H9 (cell line): Measurements from ENCODE around the gene KAZN. TPM values are rescaled to one million over a fixed set of nuclear protein-coding genes. Genes with fewer than 3 reads are reported as not detected.

Source experiments
- DNase-seq: peaks from one replicate; pipeline ENCODE4 v3.0.0-alpha.2; 2017
- H2AFZ ChIP-seq: one replicate; pipeline ENCODE4 v1.6.1; 2013; ENCODE audit warnings: mild to moderate bottlenecking, low read length, control low read depth, moderate library complexity
- H2AK5ac ChIP-seq: 2 replicates; pipeline ENCODE4 v1.6.1; 2013; ENCODE audit warnings: low read length, control low read depth, mixed read lengths; ENCODE audit not compliant: insufficient read length
- H2BK120ac ChIP-seq: one replicate; pipeline ENCODE4 v1.6.1; 2013; ENCODE audit warnings: low read depth, mild to moderate bottlenecking, low read length, control low read depth, inconsistent platforms; ENCODE audit not compliant: poor library complexity, severe bottlenecking
- H2BK12ac ChIP-seq: 2 replicates; pipeline ENCODE4 v1.6.1; 2013; ENCODE audit warnings: low read length, control low read depth, mixed read lengths, low read depth; ENCODE audit not compliant: insufficient read length
- H2BK15ac ChIP-seq: 2 replicates; pipeline ENCODE4 v1.6.1; 2013; ENCODE audit warnings: low read depth, low read length, control low read depth
- H2BK20ac ChIP-seq: one replicate; pipeline ENCODE4 v1.6.1; 2013; ENCODE audit warnings: low read depth, mild to moderate bottlenecking, low read length, control low read depth, inconsistent platforms; ENCODE audit not compliant: poor library complexity, severe bottlenecking
- H2BK5ac ChIP-seq: 2 replicates; pipeline ENCODE4 v1.6.1; 2013; ENCODE audit warnings: low read length, control low read depth, mixed read lengths; ENCODE audit not compliant: insufficient read length
- H3K14ac ChIP-seq: 2 replicates; pipeline ENCODE4 v1.6.1; 2013; ENCODE audit warnings: low read length, control low read depth; ENCODE audit not compliant: insufficient read depth
- H3K18ac ChIP-seq: 2 replicates; pipeline ENCODE4 v1.6.1; 2013; ENCODE audit warnings: low read depth, mild to moderate bottlenecking, mixed read lengths, low read length, control low read depth; ENCODE audit not compliant: insufficient read length
- H3K23ac ChIP-seq: 2 replicates; pipeline ENCODE4 v1.6.1; 2013; ENCODE audit warnings: low read length, control low read depth, mixed read lengths, low read depth; ENCODE audit not compliant: insufficient read length
- H3K23me2 ChIP-seq: 2 replicates; pipeline ENCODE4 v1.6.1; 2013; ENCODE audit warnings: low read depth, mild to moderate bottlenecking, mixed read lengths, low read length, control low read depth; ENCODE audit not compliant: insufficient read length, poor library complexity, severe bottlenecking
- H3K27ac ChIP-seq: 2 replicates; pipeline ENCODE4 v1.5.1; 2013; ENCODE audit warnings: low read length, control low read depth, mixed read lengths, low read depth; ENCODE audit not compliant: insufficient read length
- H3K27me3 ChIP-seq: 2 replicates; pipeline ENCODE4 v1.6.1; 2013; ENCODE audit warnings: low read length, control low read depth, inconsistent platforms; ENCODE audit not compliant: insufficient read depth
- H3K4ac ChIP-seq: 2 replicates; pipeline ENCODE4 v1.6.1; 2013; ENCODE audit warnings: low read depth, mild to moderate bottlenecking, control low read depth, inconsistent platforms, low read length, moderate library complexity
- H3K4me1 ChIP-seq: 2 replicates; pipeline ENCODE4 v1.6.1; 2013; ENCODE audit warnings: low read length, control low read depth, inconsistent platforms; ENCODE audit not compliant: insufficient read depth
- H3K4me2 ChIP-seq: 2 replicates; pipeline ENCODE4 v1.6.1; 2013; ENCODE audit warnings: low read length, control low read depth, mixed read lengths; ENCODE audit not compliant: insufficient read length, insufficient read depth
- H3K56ac ChIP-seq: 2 replicates; pipeline ENCODE4 v1.6.1; 2013; ENCODE audit warnings: low read depth, mild to moderate bottlenecking, mixed read lengths, low read length, control low read depth; ENCODE audit not compliant: insufficient read length
- H3K79me1 ChIP-seq: 2 replicates; pipeline ENCODE4 v1.6.1; 2013; ENCODE audit warnings: low read depth, mild to moderate bottlenecking, moderate library complexity, low read length, control low read depth, inconsistent platforms; ENCODE audit not compliant: insufficient read depth, poor library complexity, severe bottlenecking
- H3K79me2 ChIP-seq: 2 replicates; pipeline ENCODE4 v1.6.1; 2013; ENCODE audit warnings: low read length, control low read depth, inconsistent platforms; ENCODE audit not compliant: insufficient read depth
- H3K9ac ChIP-seq: 2 replicates; pipeline ENCODE4 v1.6.1; 2013; ENCODE audit warnings: low read length, control low read depth, mixed read lengths; ENCODE audit not compliant: insufficient read length; ENCODE audit errors: extremely low read depth
- H3K9me3 ChIP-seq: one replicate; pipeline ENCODE4 v1.6.1; 2013; ENCODE audit warnings: low read depth, low read length, inconsistent platforms; ENCODE audit not compliant: control insufficient read depth
- H3T11ph ChIP-seq: one replicate; pipeline ENCODE4 v1.6.1; 2013; ENCODE audit warnings: mild to moderate bottlenecking, low read length, control low read depth, inconsistent platforms
- H4K20me1 ChIP-seq: one replicate; pipeline ENCODE4 v1.6.1; 2013; ENCODE audit not compliant: control insufficient read depth, insufficient read length, insufficient read depth
- H4K5ac ChIP-seq: 2 replicates; pipeline ENCODE4 v1.6.1; 2013; ENCODE audit warnings: low read depth, mild to moderate bottlenecking, mixed read lengths, low read length, control low read depth; ENCODE audit not compliant: insufficient read length
- H4K8ac ChIP-seq: replicated peaks from 2 replicates; pipeline ENCODE4 v1.6.1; 2013; ENCODE audit warnings: low read length, control low read depth, mixed read lengths, low read depth; ENCODE audit not compliant: insufficient read length
- H4K91ac ChIP-seq: 2 replicates; pipeline ENCODE4 v1.6.1; 2013; ENCODE audit warnings: low read depth, mild to moderate bottlenecking, moderate library complexity, mixed read lengths, low read length, control low read depth; ENCODE audit not compliant: insufficient read length
- H3K27ac Mint-ChIP-seq, 3 experiments: 2 replicates in 2 of 3; 3 replicates in 1 of 3; pipeline ENCODE4 v1.8.0; 2020 to 2021; ENCODE audit warnings: mixed read lengths in 3 of 3, mild to moderate bottlenecking in 1 of 3, moderate library complexity in 1 of 3
- H3K27me3 Mint-ChIP-seq: 2 replicates; pipeline ENCODE4 v1.8.0; 2021; ENCODE audit warnings: low read depth, mild to moderate bottlenecking, moderate library complexity, mixed read lengths
- H3K36me3 Mint-ChIP-seq, 3 experiments: 2 replicates in 2 of 3; 3 replicates in 1 of 3; pipeline ENCODE4 v1.8.0; 2020 to 2021; ENCODE audit warnings: low read depth in 3 of 3, mixed read lengths in 3 of 3; ENCODE audit not compliant: insufficient read depth in 1 of 3
- H3K4me1 Mint-ChIP-seq, 2 experiments: 2 replicates each; pipeline ENCODE4 v1.8.0; 2020; ENCODE audit warnings: mixed read lengths in 2 of 2
- H3K4me3 Mint-ChIP-seq, 2 experiments: 2 replicates in 1 of 2; 3 replicates in 1 of 2; pipeline ENCODE4 v1.8.0; 2020 to 2021; ENCODE audit warnings: mild to moderate bottlenecking in 2 of 2, mixed read lengths in 2 of 2, moderate library complexity in 1 of 2
- H3K9me3 Mint-ChIP-seq, 2 experiments: 2 replicates in 1 of 2; 3 replicates in 1 of 2; pipeline ENCODE4 v1.8.0; 2020; ENCODE audit warnings: mild to moderate bottlenecking in 2 of 2, mixed read lengths in 2 of 2, moderate library complexity in 1 of 2
- WGBS: extraction: QIAGEN DNeasy Blood & Tissue Kit; methylation state at CpG from one replicate; pipeline ENCODE4 v1.1.7; 2013; ENCODE audit warnings: missing lambda C conversion rate, low lambda C conversion rate, mixed read lengths; ENCODE audit not compliant: insufficient read length; ENCODE audit errors: extremely low coverage; 5-methylcytosine and 5-hydroxymethylcytosine counted together
- total RNA-seq: library from RNA; stranded (reverse); gene quantifications from 2 replicates; pipeline ENCODE4 v1.2.1, GENCODE V29; 2021
- TF ChIP-seq, protein P1 (sequence below): fragments of 200-600 bp; sonication (generic); conservative IDR thresholded peaks from 3 replicates; pipeline ENCODE4 v1.8.0; 2021; ENCODE audit warnings: antibody characterized with exemption, mild to moderate bottlenecking

The KAZN gene
- total RNA-seq, 1 experiment from 2014 or later: 7.6 TPM

GRCh38 chr1:14988636-14989035 lies 390.2 kb downstream of the KAZN start:
- Histone ChIP-seq H2BK120ac (no peak overlapping the region), H3K14ac (no peak overlapping the region), H3K18ac (no peak overlapping the region), H3K23ac (no peak overlapping the region), H3K4me2 (no peak overlapping the region), H3K9ac (no peak overlapping the region), H2AFZ (no peak overlapping the region), H2BK20ac (no peak overlapping the region), H3K27me3 (no peaks in the 10 kb centered on the region), H4K5ac (no peak overlapping the region), H3K27ac (no peak overlapping the region), H2BK5ac (no peak overlapping the region), H4K8ac (no peak overlapping the region), H3K79me2 (no peaks in the 10 kb centered on the region), H4K91ac (no peak overlapping the region), H3K56ac (no peak overlapping the region), H3K9me3 (no peaks in the 10 kb centered on the region), H2AK5ac (no peak overlapping the region), H4K20me1 (no peaks in the 10 kb centered on the region), H3K4me1 (no peaks in the 10 kb centered on the region), H2BK12ac (no peak overlapping the region), H2BK15ac (no peak overlapping the region), H3K23me2 (no peaks in the 10 kb centered on the region), H3K79me1 (no peaks in the 10 kb centered on the region), H3K4ac (no peak overlapping the region), H3T11ph (no peak overlapping the region)
- Mint-ChIP-seq H3K36me3 (no peaks in the 10 kb centered on the region), H3K9me3 (no peaks in the 10 kb centered on the region), H3K4me1 (peaks cover 4 to 20% of the 10 kb centered on the region in 2 experiments), H3K4me3 (no peak overlapping the region), H3K27me3 (peaks cover 2% of the 10 kb centered on the region; the same call in 1 of the 2 replicates), H3K27ac (no peak overlapping the region)
- TF ChIP-seq, protein P1, sequence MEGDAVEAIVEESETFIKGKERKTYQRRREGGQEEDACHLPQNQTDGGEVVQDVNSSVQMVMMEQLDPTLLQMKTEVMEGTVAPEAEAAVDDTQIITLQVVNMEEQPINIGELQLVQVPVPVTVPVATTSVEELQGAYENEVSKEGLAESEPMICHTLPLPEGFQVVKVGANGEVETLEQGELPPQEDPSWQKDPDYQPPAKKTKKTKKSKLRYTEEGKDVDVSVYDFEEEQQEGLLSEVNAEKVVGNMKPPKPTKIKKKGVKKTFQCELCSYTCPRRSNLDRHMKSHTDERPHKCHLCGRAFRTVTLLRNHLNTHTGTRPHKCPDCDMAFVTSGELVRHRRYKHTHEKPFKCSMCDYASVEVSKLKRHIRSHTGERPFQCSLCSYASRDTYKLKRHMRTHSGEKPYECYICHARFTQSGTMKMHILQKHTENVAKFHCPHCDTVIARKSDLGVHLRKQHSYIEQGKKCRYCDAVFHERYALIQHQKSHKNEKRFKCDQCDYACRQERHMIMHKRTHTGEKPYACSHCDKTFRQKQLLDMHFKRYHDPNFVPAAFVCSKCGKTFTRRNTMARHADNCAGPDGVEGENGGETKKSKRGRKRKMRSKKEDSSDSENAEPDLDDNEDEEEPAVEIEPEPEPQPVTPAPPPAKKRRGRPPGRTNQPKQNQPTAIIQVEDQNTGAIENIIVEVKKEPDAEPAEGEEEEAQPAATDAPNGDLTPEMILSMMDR: no peak
- no CpG with 5 or more reads among the region's 8 CpGs for WGBS
- no peak for DNase-seq
